Measurements from ENCODE around the gene DSC2. TPM values are rescaled to one million over a fixed set of nuclear protein-coding genes. Genes with fewer than 3 reads are reported as not detected.
A peak's percentile ranks its signal among the peaks of the same experiment; 100 is the strongest.

DSC2 gene
- total RNA-seq, 2 experiments from 2014 or later = not detected

DNA sequence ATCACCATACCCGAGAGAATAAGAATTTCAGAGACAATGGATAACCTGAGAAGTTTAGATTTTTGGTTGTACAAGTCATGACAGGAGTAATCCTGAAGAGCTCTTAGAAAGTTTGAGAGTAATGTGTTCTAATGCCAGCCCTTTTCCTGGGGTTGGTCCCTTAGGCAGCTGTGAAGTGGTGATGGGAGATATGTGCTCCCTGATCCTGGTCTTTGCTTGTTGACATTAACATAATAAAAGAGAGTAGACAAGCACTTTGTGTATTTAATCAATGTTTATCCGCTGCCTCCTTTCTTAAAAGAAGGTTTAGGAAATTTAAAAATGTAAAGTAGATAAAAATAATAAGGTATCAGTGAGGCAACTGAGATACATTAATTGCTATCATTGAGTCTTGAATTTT is 45.9 kb downstream of the DSC2 start:
- DNase-seq (no peak), ATAC-seq (no peak)
- ChIA-PET CTCF (no interaction called here), POLR2A (no interaction called here)
- Mint-ChIP-seq H3K27me3 (ENCODE audit: low read depth) (no peaks in the 10 kb centered on the region), H3K4me3 (no peak overlapping the region), H3K4me1 (ENCODE audit: low read depth) (no peaks in the 10 kb centered on the region), H3K36me3 (ENCODE audit: low read depth) (no peaks in the 10 kb centered on the region), H3K9me3 (ENCODE audit: insufficient read depth) (no peaks in the 10 kb centered on the region), H3K27ac (no peak overlapping the region)

DNA sequence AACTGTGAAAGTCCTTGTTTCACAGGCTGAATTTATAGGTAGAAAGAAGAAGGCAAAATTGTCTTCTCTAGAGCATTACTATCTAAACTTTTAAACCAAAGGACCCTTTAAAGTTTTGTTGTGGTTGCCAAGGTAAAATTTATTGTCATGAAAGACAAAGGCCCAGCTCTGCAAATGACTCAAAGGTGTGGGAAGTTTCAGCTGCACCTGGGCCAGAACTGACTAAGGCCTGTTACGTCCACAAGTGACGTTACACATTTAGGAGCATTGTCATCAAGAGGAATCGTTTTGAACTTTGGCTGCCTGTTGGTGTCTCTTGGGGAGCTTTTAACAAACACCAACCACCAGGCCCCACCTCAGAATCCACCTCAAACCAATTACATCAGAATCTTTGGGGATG is 51.6 kb downstream of the DSC2 start:
- Mint-ChIP-seq H3K4me1 (ENCODE audit: low read depth) (no peaks in the 10 kb centered on the region), H3K4me3 (no peak overlapping the region), H3K27ac (no peak overlapping the region), H3K27me3 (ENCODE audit: low read depth) (no peaks in the 10 kb centered on the region), H3K36me3 (ENCODE audit: low read depth) (no peaks in the 10 kb centered on the region), H3K9me3 (ENCODE audit: insufficient read depth) (no peaks in the 10 kb centered on the region)
- ATAC-seq = no peak
- CTCF ChIA-PET = no interaction called here
- no peak for DNase-seq
- POLR2A ChIA-PET = no interaction called here

DNA sequence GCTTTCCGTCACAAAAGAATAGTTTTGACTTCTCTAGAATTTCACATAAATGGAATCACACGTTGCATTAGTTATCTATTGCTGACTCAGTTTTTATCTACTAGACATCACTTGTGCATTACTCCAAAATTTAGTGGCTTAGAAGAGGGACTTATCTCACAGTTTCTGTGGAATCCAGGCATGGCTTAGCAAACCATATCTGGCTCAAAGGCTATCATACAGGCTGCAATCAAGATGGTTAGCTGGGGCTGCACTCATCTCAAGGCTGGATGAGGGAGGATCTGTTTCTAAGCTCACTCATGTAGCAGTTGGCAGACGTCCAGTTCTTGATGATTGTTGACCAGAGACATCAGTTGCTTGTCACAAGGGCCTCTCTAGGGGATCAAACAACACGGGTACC is 53.0 kb downstream of the DSC2 start:
- Mint-ChIP-seq H3K27ac (no peak overlapping the region), H3K4me3 (no peak overlapping the region), H3K36me3 (ENCODE audit: low read depth) (no peaks in the 10 kb centered on the region), H3K27me3 (ENCODE audit: low read depth) (peaks cover 3% of the 10 kb centered on the region), H3K4me1 (ENCODE audit: low read depth) (no peaks in the 10 kb centered on the region), H3K9me3 (ENCODE audit: insufficient read depth) (no peaks in the 10 kb centered on the region)
- no peak for DNase-seq
- ChIA-PET POLR2A (no interaction called here), CTCF (no interaction called here)
- no peak for ATAC-seq

DNA sequence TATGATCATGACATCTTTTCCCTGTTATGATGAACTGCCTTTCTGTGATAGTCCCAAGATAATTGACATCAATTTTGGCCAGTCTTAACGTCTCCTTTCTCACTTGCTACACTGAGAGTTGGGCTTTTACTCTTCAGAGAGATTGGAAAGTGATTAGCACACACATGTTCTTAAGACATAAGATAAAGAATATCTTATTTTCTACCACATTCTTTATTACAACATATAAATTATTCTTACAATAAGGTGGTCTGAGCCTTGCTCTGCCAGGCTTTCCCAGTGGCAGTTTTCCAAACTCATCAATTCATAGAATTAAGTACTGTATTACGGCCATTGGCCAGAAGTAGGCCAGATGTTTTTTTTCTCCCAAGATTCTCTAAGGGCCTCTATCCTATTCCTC is 54.0 kb downstream of the DSC2 start:
- ATAC-seq = no peak
- Mint-ChIP-seq H3K36me3 (ENCODE audit: low read depth) (peaks cover 3% of the 10 kb centered on the region), H3K4me1 (ENCODE audit: low read depth) (no peaks in the 10 kb centered on the region), H3K27ac (no peak overlapping the region), H3K27me3 (ENCODE audit: low read depth) (peaks cover 12% of the 10 kb centered on the region), H3K4me3 (no peak overlapping the region), H3K9me3 (ENCODE audit: insufficient read depth) (peaks cover 2% of the 10 kb centered on the region)
- no peak for DNase-seq
- ChIA-PET CTCF (no interaction called here), POLR2A (no interaction called here)

DNA sequence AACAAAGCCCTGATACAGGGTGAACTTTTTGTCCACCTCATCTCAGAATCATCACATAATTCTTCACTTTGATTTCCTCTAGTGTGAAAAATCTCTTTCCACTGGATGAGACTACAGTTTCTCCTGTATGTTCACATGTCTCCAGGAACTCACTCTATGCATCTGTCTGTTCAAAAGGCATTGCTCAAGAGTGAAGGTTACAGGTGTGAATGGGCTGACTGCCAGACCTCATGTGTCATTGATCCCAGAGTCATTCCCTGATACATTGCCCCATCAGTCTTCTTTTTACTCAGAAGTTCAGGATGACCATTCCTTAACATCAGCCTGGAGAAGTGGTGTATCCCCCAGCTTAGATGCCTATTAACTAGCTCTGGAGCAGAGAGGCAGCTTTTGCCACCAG is 55.3 kb downstream of the DSC2 start:
- Mint-ChIP-seq H3K36me3 (ENCODE audit: low read depth) (peaks cover 6% of the 10 kb centered on the region), H3K27ac (no peak overlapping the region), H3K4me3 (no peak overlapping the region), H3K4me1 (ENCODE audit: low read depth) (peaks cover 3% of the 10 kb centered on the region), H3K9me3 (ENCODE audit: insufficient read depth) (peaks cover 5% of the 10 kb centered on the region), H3K27me3 (ENCODE audit: low read depth) (peaks cover 20% of the 10 kb centered on the region)
- DNase-seq (no peak), ATAC-seq (no peak)
- CTCF ChIA-PET = no interaction called here
- POLR2A ChIA-PET = no interaction called here

DNA sequence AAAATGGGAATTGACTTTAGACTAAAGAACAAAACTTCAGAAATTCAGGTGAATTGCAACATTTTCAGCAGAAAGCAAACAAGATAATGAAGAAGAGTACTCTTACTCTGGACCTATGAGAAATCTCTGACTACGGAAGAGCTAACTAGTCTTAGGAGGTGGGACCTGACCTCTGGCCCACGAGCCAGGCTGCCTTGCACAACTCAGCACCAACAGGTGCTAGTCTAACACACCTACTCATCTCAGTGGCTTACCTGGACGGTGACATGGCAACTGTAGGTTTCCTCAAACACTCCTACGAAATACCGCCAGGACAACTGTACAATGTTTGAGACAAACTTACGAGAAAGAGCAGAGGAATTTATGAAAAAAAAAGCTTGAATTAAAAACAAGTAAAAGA is 56.6 kb downstream of the DSC2 start:
- Mint-ChIP-seq H3K4me3 (no peak overlapping the region), H3K9me3 (ENCODE audit: insufficient read depth) (peaks cover 5% of the 10 kb centered on the region), H3K27ac (no peak overlapping the region), H3K27me3 (ENCODE audit: low read depth) (peaks cover 31% of the 10 kb centered on the region), H3K36me3 (ENCODE audit: low read depth) (peaks cover 6% of the 10 kb centered on the region), H3K4me1 (ENCODE audit: low read depth) (peaks cover 5% of the 10 kb centered on the region)
- CTCF ChIA-PET = no interaction called here
- ATAC-seq (no peak), DNase-seq (no peak)
- POLR2A ChIA-PET = no interaction called here

DNA sequence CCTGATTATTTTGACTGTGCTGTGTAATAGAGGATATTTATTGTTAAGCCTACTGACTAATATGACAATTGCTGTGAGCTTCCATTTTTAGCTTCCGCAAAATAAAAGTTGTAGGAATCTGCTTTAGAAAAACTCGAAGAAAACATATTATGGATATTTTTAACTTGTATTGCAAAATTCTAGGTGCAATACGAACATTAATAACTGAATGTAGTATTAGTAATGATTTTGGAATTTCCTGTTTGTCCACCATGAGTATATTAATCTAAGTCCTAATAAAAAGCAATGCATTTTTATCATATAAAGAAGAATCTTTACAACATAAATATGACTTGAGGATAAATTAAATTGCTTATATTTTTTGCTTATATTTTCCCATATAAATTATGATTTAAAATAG is 57.3 kb downstream of the DSC2 start:
- Mint-ChIP-seq H3K9me3 (ENCODE audit: insufficient read depth) (peaks cover 5% of the 10 kb centered on the region), H3K36me3 (ENCODE audit: low read depth) (peaks cover 6% of the 10 kb centered on the region), H3K27ac (no peak overlapping the region), H3K27me3 (ENCODE audit: low read depth) (peaks cover 35% of the 10 kb centered on the region), H3K4me3 (no peak overlapping the region), H3K4me1 (ENCODE audit: low read depth) (peaks cover 5% of the 10 kb centered on the region)
- ChIA-PET POLR2A (no interaction called here), CTCF (no interaction called here)
- no peak for DNase-seq
- ATAC-seq = no peak

DNA sequence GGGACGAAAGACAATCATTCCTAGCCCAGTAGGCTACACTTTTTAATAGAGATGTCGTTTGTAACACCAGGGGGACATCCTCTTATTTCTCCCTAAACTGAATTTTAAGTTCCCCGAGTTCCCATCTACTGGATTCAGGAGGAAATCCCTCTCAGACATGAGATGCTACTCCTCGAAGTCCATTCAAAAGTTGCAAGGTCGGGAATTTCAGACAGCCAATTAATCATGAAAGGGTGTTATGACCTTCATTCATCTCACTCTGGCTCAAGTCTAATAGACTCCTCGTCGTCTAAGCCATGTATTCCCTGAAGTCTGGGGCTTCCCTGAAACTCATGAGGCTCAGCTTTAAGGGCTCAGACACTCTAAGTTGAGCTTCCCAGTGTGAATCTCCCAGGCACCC is 58.5 kb downstream of the DSC2 start:
- DNase-seq = no peak

DNA sequence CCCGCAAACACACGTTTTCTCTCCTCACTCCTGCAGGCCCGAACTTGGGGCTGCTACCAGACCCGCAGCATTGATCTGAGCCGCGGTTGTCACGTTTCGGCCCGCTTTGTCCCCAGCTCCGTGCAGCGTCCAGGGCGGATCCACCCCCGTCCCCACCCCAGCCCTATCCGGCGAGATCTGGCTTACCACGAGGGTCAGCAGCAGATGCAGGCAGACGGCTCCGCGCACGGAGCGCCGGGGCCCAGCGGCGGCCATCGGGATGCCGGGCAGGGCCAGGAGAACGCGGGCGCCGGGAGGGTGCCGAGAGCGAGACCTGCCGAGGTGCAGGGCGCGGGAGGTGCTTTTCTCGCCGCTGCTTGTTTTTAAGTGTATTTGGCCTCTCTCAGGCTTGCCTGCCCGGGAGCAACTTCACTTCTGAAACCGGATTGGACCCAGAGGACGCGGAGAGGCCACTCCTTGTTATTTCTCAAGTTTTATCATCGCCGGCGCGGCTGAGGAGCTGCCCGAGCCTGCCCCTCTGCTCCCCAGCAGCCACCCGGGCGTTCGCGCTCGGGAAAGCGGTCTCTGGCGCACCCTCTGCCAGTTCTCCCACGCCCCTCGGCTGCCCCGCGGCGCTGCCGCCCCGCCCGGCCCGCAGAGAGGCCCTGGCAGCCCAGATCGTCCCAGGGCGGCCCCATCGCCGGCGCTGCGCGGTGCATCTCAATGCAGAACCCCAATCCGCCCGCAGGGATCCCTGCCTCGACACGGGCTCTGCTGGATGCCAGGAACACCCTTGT is 59.6 kb downstream of the DSC2 start, which contains the start of gene DSC3:
TSS of gene DSC3 (minus strand) at position 337 of the 776 bp plus-strand sequence. CDS start at position 255, 82 bp downstream.
- Mint-ChIP-seq H3K27ac (no peak within 1 kb of the TSS), H3K27me3 (ENCODE audit: low read depth) (peaks cover 35% of the 10 kb centered on the region), H3K36me3 (ENCODE audit: low read depth) (peaks cover 6% of the 10 kb centered on the region), H3K4me3 (peak within 1 kb of the TSS; percentile 8), H3K9me3 (ENCODE audit: insufficient read depth) (peaks cover 5% of the 10 kb centered on the region), H3K4me1 (ENCODE audit: low read depth) (peaks cover 5% of the 10 kb centered on the region)
- no peak for DNase-seq
- CTCF ChIA-PET = no interaction called here
- POLR2A ChIA-PET = no interaction called here
- ATAC-seq = no peak

More for the DNA sequence above, 58.5 kb downstream of the DSC2 start:
- CTCF ChIA-PET = no interaction called here
- peaks cover 5% of the 10 kb centered on the region for H3K9me3 Mint-ChIP-seq (ENCODE audit: insufficient read depth)
- no peak overlapping the region for H3K27ac Mint-ChIP-seq
- H3K4me1 Mint-ChIP-seq (ENCODE audit: low read depth) = peaks cover 5% of the 10 kb centered on the region
- H3K4me3 Mint-ChIP-seq = no peak overlapping the region
- peaks cover 6% of the 10 kb centered on the region for H3K36me3 Mint-ChIP-seq (ENCODE audit: low read depth)
- ATAC-seq = no peak
- peaks cover 35% of the 10 kb centered on the region for H3K27me3 Mint-ChIP-seq (ENCODE audit: low read depth)
- POLR2A ChIA-PET = no interaction called here

DNA sequence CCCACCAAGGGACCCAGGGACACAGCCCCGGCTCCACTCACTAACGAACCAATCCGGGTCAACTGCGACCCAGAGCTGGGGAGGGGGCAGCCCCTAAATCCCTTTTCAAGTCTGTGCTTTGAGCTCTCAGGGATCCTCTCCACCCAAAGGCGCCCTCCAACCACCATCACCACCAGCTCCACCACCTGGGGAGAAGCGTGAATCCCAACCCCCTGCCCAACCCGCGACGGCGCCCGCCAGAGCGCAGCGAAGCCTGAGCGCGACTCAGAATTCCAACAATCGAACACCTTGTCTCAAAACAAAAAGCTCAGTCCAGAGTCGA is 60.2 kb downstream of the DSC2 start:
- POLR2A ChIA-PET = no interaction called here
- peaks cover 6% of the 10 kb centered on the region for H3K36me3 Mint-ChIP-seq (ENCODE audit: low read depth)
- peaks cover 35% of the 10 kb centered on the region for H3K27me3 Mint-ChIP-seq (ENCODE audit: low read depth)
- H3K9me3 Mint-ChIP-seq (ENCODE audit: insufficient read depth) = peaks cover 5% of the 10 kb centered on the region
- no peak for DNase-seq
- no peak overlapping the region for H3K4me3 Mint-ChIP-seq
- peaks cover 5% of the 10 kb centered on the region for H3K4me1 Mint-ChIP-seq (ENCODE audit: low read depth)
- no peak for ATAC-seq
- CTCF ChIA-PET = no interaction called here
- no peak overlapping the region for H3K27ac Mint-ChIP-seq

DNA sequence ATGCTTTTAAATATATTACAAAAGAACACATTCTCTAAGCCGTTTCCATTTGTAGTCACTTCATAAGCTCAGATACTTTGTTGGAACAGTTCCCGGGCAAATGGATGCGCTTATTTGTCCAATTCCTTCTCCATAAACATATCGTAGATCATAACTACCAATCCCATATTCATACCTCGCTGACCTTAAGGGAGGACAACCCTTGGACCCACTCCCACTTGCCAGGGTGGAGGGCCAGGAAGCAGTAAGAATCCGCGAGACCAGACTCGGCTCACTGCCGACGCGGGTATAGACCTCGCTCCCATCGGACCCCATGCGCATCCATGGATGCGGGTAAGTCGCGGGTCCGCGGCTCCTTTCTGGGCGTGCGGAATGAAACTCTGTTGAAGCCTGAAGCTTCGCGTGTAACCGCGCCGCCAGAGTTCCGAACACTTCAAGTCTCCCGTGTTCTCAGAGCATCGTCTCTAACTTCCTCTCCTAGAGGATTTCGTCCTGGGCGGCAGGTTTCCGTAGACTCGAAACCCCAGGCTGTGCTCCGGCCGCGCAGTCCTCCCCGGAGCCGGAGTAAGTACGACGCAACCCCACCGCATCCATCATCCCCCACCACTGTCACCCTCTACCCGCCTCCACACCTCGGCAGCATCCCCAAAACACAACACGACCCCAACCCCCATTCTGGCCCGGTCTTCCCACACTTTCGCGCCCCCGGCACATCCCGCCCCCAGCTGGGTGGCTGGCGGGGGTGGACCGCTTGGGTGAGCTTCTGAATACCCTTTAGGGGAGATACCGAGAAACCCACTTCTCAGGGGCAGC is 60.7 kb downstream of the DSC2 start:
- ChIA-PET POLR2A (no interaction called here), CTCF (no interaction called here)
- DNase-seq (no peak), ATAC-seq (no peak)
- peaks cover 5% of the 10 kb centered on the region for H3K4me1 Mint-ChIP-seq (ENCODE audit: low read depth)
- peaks cover 5% of the 10 kb centered on the region for H3K9me3 Mint-ChIP-seq (ENCODE audit: insufficient read depth)
- H3K36me3 Mint-ChIP-seq (ENCODE audit: low read depth) = peaks cover 6% of the 10 kb centered on the region
- peak overlapping the region; percentile 8 for H3K4me3 Mint-ChIP-seq
- peaks cover 35% of the 10 kb centered on the region for H3K27me3 Mint-ChIP-seq (ENCODE audit: low read depth)
- H3K27ac Mint-ChIP-seq = no peak overlapping the region

DNA sequence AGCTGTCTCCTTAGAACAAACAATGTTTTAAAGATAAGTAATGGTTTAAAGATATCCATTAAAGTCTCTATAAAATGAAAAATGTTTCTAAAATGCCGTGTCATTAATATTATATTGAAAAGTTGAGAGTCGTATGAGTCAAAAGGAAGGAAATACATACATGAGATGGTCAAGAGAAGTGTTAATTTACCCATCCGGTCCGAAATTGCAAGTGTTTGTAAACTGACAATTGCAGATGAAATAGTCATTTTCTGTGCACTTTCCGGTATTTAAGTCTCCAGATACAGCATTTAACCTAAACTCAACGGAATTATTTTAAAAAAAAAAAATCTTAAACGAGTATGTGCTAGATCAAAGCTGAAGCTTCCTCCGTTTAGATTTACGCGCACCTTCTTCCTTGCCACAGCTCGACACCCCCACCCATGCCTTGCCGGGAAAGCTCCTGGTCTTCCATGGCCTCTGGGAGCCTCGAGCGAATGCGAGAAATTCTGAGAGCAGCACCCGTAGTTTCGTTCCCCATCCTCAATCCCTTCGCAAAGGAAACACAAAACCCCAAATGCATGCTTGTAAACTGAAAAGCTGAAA is 61.4 kb downstream of the DSC2 start:
- H3K27ac Mint-ChIP-seq = no peak overlapping the region

More for the DNA sequence above, 61.4 kb downstream of the DSC2 start:
- Mint-ChIP-seq H3K36me3 (ENCODE audit: low read depth) (peaks cover 6% of the 10 kb centered on the region), H3K4me1 (ENCODE audit: low read depth) (peaks cover 5% of the 10 kb centered on the region), H3K27me3 (ENCODE audit: low read depth) (peaks cover 35% of the 10 kb centered on the region), H3K4me3 (no peak overlapping the region), H3K9me3 (ENCODE audit: insufficient read depth) (peaks cover 5% of the 10 kb centered on the region)
- CTCF ChIA-PET = no interaction called here
- POLR2A ChIA-PET = no interaction called here
- no peak for DNase-seq
- no peak for ATAC-seq
